SK-N-SH (cell line): ENCODE data around the gene WDR64.

Experiments
- CTCF ChIP-seq: fragments of 200-600 bp; sonication (generic); IDR thresholded peaks from 2 replicates; pipeline ENCODE4 v1.6.1; 2017; ENCODE audit warnings: antibody characterized with exemption, mild to moderate bottlenecking, moderate library complexity
- EP300 ChIP-seq, 2 experiments: IDR thresholded peaks; 2 replicates each; pipeline versions ENCODE4 v1.4.0 to v1.6.1; 2012; ENCODE audit warnings: borderline replicate concordance in 1 of 2, low read depth in 1 of 2, low read length in 1 of 2
- GABPA ChIP-seq: IDR thresholded peaks from 2 replicates; pipeline ENCODE4 v1.4.0; 2012; ENCODE audit warnings: low read depth, mild to moderate bottlenecking
- NRF1 ChIP-seq: IDR thresholded peaks from 2 replicates; pipeline ENCODE4 v1.6.1; 2012; ENCODE audit warnings: low read depth, mild to moderate bottlenecking, low read length
- PBX3 ChIP-seq: IDR thresholded peaks from 2 replicates; pipeline ENCODE4; 2012
- POLR2AphosphoS5 ChIP-seq: IDR thresholded peaks from 2 replicates; pipeline ENCODE4 v1.6.1; 2012; ENCODE audit warnings: low read depth, low read length
- RFX5 ChIP-seq: IDR thresholded peaks from 2 replicates; pipeline ENCODE4 v1.6.1; 2012; ENCODE audit warnings: mild to moderate bottlenecking, improper control_type of control experiment, low read length
- TCF12 ChIP-seq: IDR thresholded peaks from 2 replicates; pipeline ENCODE4 v1.4.0; 2012

- no peak for TF ChIP-seq NRF1
- no peak for TF ChIP-seq PBX3
- TF ChIP-seq CTCF = no peak
- no peak for TF ChIP-seq EP300 (IDR thresholded peaks at IDR 0.05; ENCODE audit: borderline replicate concordance in 1 of 2, low read depth in 1 of 2, low read length in 1 of 2)
- no peak for TF ChIP-seq TCF12
- no peak for TF ChIP-seq POLR2AphosphoS5
- TF ChIP-seq RFX5 = no peak
- no peak for TF ChIP-seq GABPA
These were observed 161.8 kb downstream of the WDR64 start for GRCh38 chr1:241813768-241814320.
